Activated CD8-positive, alpha-beta memory T cell treated with anti-CD3 and anti-CD28 coated beads for 48 hours (primary cell): ENCODE results near the gene CNTNAP3B.
"Not testable (repeated sequence)": the region's sequence is repeated elsewhere in the genome, so short reads cannot be mapped to it uniquely, and the experiment has no call there.

Experiments
- DNase-seq, 3 experiments: peaks; one replicate each; pipeline ENCODE4 v3.0.0-alpha.2; 2020; ENCODE audit warnings: low read depth in 2 of 3, low spot score in 2 of 3

The CNTNAP3B gene

GRCh38 chr9:41977965-41978600 lies 151.1 kb downstream of the CNTNAP3B start:
- not testable (repeated sequence) for DNase-seq

GRCh38 chr9:41974906-41975305 lies 154.3 kb downstream of the CNTNAP3B start:
- DNase-seq = not testable (repeated sequence)

- DNase-seq = not testable (repeated sequence)
Measured at GRCh38 chr9:41953007-41953406, 176.2 kb downstream of the CNTNAP3B start.

- DNase-seq = not testable (repeated sequence)
Measured at GRCh38 chr9:41941738-41942137, 187.5 kb downstream of the CNTNAP3B start.

- not testable (repeated sequence) for DNase-seq
Measured at GRCh38 chr9:41938143-41938542, 191.1 kb downstream of the CNTNAP3B start.

- not testable (repeated sequence) for DNase-seq
Measured at GRCh38 chr9:41935727-41936126, 193.5 kb downstream of the CNTNAP3B start.

- not testable (repeated sequence) for DNase-seq
Measured at GRCh38 chr9:41929172-41929571, 200.1 kb downstream of the CNTNAP3B start.

- DNase-seq = not testable (repeated sequence)
Measured at GRCh38 chr9:41917374-41917773, 211.9 kb downstream of the CNTNAP3B start.

- DNase-seq = not testable (repeated sequence)
Measured at GRCh38 chr9:41905488-41905887, 223.7 kb downstream of the CNTNAP3B start.

- DNase-seq = not testable (repeated sequence)
Measured at GRCh38 chr9:41902762-41903161, 226.5 kb downstream of the CNTNAP3B start.

- not testable (repeated sequence) for DNase-seq
Measured at GRCh38 chr9:41898720-41899343, 230.4 kb downstream of the CNTNAP3B start.

- not testable (repeated sequence) for DNase-seq
Measured at GRCh38 chr9:41874557-41874956, 254.7 kb downstream of the CNTNAP3B start.

- DNase-seq = not testable (repeated sequence)
Measured at GRCh38 chr9:41855422-41855821, 273.8 kb downstream of the CNTNAP3B start.

GRCh38 chr9:41851848-41852740 lies 277.1 kb downstream of the CNTNAP3B start:
- DNase-seq = not testable (repeated sequence)

- DNase-seq = not testable (repeated sequence)
Measured at GRCh38 chr9:41847829-41848228, 281.4 kb downstream of the CNTNAP3B start.
